NCI-H226 (cell line): Measurements from ENCODE around the gene SIX2.
A peak's percentile ranks its signal among the peaks of the same experiment; 100 is the strongest.

Source experiments
- DNase-seq: peaks from one replicate; pipeline ENCODE4 v3.0.0-alpha.2; 2015

Gene SIX2

DNA sequence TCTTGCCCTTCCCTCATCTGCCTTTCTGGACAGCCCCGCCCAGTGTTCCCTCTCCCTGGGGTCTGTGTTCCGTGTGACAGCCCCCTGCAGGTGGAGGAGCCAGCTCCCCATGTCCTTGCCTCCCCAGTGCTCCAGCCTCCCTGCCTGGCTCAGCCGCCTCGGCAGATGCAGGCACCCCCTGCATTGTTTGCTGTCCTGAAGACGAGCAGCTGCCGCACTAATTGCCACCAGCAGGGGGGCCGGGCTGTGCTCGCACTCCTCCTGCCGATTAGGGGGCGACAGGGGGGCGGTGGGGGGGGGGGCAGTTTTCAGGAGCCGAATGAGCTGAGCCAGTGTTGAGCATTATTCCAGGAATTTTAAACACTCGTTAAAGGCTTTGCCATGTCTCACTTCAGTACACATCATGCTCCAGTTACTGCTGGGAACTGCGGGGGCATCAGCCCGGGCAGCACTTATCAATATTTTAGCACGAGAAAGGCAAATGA lies 44.5 kb downstream of the SIX2 start:
- DNase-seq: no peak

DNA sequence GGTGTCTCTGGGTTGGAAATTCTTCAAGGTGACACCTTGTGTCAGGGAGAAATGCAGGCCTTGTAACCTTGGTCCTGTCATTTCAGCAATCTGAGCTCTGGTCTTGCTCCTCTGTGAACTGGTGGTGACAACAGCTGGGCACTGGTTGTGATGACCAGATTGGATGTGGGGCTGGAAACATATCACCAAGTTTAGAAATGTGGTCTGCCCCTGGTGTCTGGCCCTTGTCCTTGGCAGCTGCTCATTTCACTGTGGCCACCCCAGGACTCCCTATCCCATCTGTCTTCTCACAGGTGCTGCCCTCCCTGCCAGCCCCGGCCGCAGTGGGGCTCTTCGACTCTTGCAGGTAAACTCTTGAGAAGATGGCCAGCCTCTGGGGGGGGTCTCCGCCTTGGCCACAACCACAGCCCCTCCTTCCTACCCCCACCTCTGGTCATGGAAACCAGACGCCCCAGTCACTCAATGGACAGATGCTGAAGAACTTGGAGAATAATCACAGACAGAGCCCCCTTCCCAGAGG lies 47.0 kb downstream of the SIX2 start:
- no peak for DNase-seq

- DNase-seq: no peak
Observed at GRCh38 chr2:44960871-44961270, 48.4 kb downstream of the SIX2 start.

GRCh38 chr2:44959855-44960254 lies 49.4 kb downstream of the SIX2 start:
- DNase-seq: no peak

DNA sequence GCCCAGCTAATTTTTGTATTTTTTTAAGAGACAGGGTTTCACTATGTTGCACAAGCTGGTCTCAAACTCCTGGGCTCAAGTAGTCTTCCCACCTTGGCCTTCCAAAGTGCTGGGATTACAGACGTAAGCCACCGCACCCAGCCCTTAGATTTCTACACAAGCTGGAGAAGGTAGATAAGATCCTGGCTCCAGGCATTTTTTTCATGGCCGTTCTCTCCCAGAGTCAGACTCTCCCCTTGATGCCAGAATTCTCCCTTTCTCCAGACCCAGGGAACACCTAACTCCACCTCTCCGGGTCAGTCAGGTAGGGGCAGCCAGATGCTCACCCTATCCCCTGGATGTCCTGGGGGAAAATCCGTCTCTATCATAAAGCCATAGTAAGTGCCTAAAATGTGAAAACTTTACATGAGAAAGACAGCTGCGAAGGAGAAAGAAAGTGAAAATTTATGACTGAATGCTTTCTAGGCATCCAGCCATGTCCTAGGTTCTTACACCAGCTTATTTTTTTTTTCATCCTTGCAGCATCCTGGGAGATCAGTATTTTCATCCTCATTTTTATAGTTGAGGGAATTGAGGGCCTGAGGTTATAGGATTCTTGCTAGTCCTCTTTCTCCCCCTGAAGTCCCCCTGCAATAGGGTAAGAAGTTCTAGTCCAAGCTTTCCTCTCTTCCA lies 51.5 kb downstream of the SIX2 start:
- DNase-seq: no peak

- no peak for DNase-seq
Observed at GRCh38 chr2:44956843-44957242, 52.4 kb downstream of the SIX2 start.

- DNase-seq: peak; percentile 56
Observed at GRCh38 chr2:44955593-44956392, 53.5 kb downstream of the SIX2 start.
